ENCODE measurements around the gene CYYR1.

The CYYR1 gene

GRCh38 chr21:26457817-26458216 lies 115.3 kb downstream of the CYYR1 start:
- Histone ChIP-seq H3K4me2 (no peak overlapping the region), H3K9ac (no peak overlapping the region)
- no peak for TF ChIP-seq Cebpa-rat (IDR thresholded peaks at IDR 0.05)

GRCh38 chr21:26453267-26453666 lies 119.8 kb downstream of the CYYR1 start:
- no peaks in the 10 kb centered on the region for H3K9me3 ChIP-seq (replicated peaks in 1 of 11)
- no peaks in the 10 kb centered on the region for H4K20me1 ChIP-seq
- no peaks in the 10 kb centered on the region for H3K36me3 ChIP-seq
- H3K4me1 ChIP-seq: no peaks in the 10 kb centered on the region
- no peak overlapping the region for H3K27ac ChIP-seq
- H3K9ac ChIP-seq: no peak overlapping the region
- no peaks in the 10 kb centered on the region for H3K27me3 ChIP-seq
- TF ChIP-seq Cebpa-rat (IDR thresholded peaks at IDR 0.05): no peak
- no peak overlapping the region for H3K4me2 ChIP-seq
- no peak overlapping the region for H3K4me3 ChIP-seq

More at GRCh38 chr21:26457817-26458216, 115.3 kb downstream of the CYYR1 start:
- no peak overlapping the region for H3K27ac ChIP-seq
- H3K36me3 ChIP-seq: no peaks in the 10 kb centered on the region
- no peak overlapping the region for H3K4me3 ChIP-seq
- H3K27me3 ChIP-seq: no peaks in the 10 kb centered on the region
- H4K20me1 ChIP-seq: no peaks in the 10 kb centered on the region
- H3K4me1 ChIP-seq: peaks cover 0 to 7% (median 0%) of the 10 kb centered on the region in 10 experiments; a peak in 1 of 20 replicates
- H3K9me3 ChIP-seq (replicated peaks in 1 of 11): no peaks in the 10 kb centered on the region

GRCh38 chr21:26451081-26451740 lies 121.9 kb downstream of the CYYR1 start:
- H3K27ac ChIP-seq: no peak overlapping the region
- no peaks in the 10 kb centered on the region for H3K4me1 ChIP-seq
- no peak overlapping the region for H3K4me3 ChIP-seq
- H4K20me1 ChIP-seq: no peaks in the 10 kb centered on the region
- H3K9me3 ChIP-seq (replicated peaks in 1 of 11): no peaks in the 10 kb centered on the region
- H3K4me2 ChIP-seq: no peak overlapping the region
- H3K27me3 ChIP-seq: no peaks in the 10 kb centered on the region
- H3K9ac ChIP-seq: no peak overlapping the region
- TF ChIP-seq Cebpa-rat (IDR thresholded peaks at IDR 0.05): no peak
- H3K36me3 ChIP-seq: no peaks in the 10 kb centered on the region

GRCh38 chr21:26449161-26449560 lies 123.9 kb downstream of the CYYR1 start:
- H3K4me1 ChIP-seq: no peaks in the 10 kb centered on the region
- no peaks in the 10 kb centered on the region for H3K27me3 ChIP-seq
- H3K9ac ChIP-seq: no peak overlapping the region
- no peaks in the 10 kb centered on the region for H3K36me3 ChIP-seq
- TF ChIP-seq Cebpa-rat (IDR thresholded peaks at IDR 0.05): no peak
- H3K4me2 ChIP-seq: no peak overlapping the region
- H3K4me3 ChIP-seq: no peak overlapping the region
- H3K27ac ChIP-seq: no peak overlapping the region
- no peaks in the 10 kb centered on the region for H4K20me1 ChIP-seq
- no peaks in the 10 kb centered on the region for H3K9me3 ChIP-seq (replicated peaks in 1 of 11)

GRCh38 chr21:26448751-26449150 lies 124.3 kb downstream of the CYYR1 start:
- no peak overlapping the region for H3K4me3 ChIP-seq
- no peaks in the 10 kb centered on the region for H4K20me1 ChIP-seq
- no peak overlapping the region for H3K27ac ChIP-seq
- no peak overlapping the region for H3K4me2 ChIP-seq
- H3K4me1 ChIP-seq: no peaks in the 10 kb centered on the region
- no peaks in the 10 kb centered on the region for H3K9me3 ChIP-seq (replicated peaks in 1 of 11)
- no peak overlapping the region for H3K9ac ChIP-seq
- no peaks in the 10 kb centered on the region for H3K36me3 ChIP-seq
- no peaks in the 10 kb centered on the region for H3K27me3 ChIP-seq
- no peak for TF ChIP-seq Cebpa-rat (IDR thresholded peaks at IDR 0.05)

DNA sequence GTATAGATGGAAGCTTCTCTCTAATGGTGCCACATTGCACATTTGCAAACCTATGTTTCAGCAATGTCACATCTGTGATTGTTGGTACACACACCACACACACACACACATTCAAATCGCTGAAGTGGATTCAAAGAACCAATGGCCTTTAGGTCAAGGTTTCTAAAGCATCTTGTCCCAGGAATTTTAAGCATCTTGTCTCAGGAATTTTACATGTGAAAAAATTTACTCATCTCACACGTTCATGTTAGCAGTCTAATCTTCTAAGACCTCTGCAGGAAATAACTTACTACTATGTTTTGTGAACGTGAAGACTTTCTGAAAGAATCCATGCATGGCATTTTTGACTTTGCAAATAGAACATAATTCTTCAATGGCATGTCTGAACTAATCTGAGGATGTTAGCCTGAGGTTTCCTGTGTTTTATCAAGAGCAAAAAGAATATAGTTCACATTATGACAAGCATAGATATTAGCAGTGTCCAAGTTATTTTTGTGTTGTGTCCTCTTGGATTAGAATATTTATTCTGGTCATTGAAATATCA lies 125.1 kb downstream of the CYYR1 start:
- H3K36me3 ChIP-seq: no peaks in the 10 kb centered on the region
- H3K4me1 ChIP-seq: no peaks in the 10 kb centered on the region
- H3K27me3 ChIP-seq: no peaks in the 10 kb centered on the region
- no peaks in the 10 kb centered on the region for H4K20me1 ChIP-seq
- H3K27ac ChIP-seq: no peak overlapping the region
- no peak overlapping the region for H3K4me2 ChIP-seq
- H3K9ac ChIP-seq: no peak overlapping the region
- H3K4me3 ChIP-seq: no peak overlapping the region
- H3K9me3 ChIP-seq (replicated peaks in 1 of 11): no peaks in the 10 kb centered on the region
- no peak for TF ChIP-seq Cebpa-rat (IDR thresholded peaks at IDR 0.05)

- TF ChIP-seq Cebpa-rat (IDR thresholded peaks at IDR 0.05): no peak
- Histone ChIP-seq H3K4me3 (no peak overlapping the region), H3K9ac (no peak overlapping the region), H3K4me2 (no peak overlapping the region), H3K4me1 (no peaks in the 10 kb centered on the region), H3K36me3 (no peaks in the 10 kb centered on the region), H3K27ac (no peak overlapping the region), H3K9me3 (replicated peaks in 1 of 11) (peaks cover 0 to 11% (median 8%) of the 10 kb centered on the region in 11 experiments; a peak in 13 of 22 replicates), H3K27me3 (no peaks in the 10 kb centered on the region), H4K20me1 (no peaks in the 10 kb centered on the region)
Observed at GRCh38 chr21:26445440-26445839, 127.6 kb downstream of the CYYR1 start.

- H3K4me1 ChIP-seq: no peaks in the 10 kb centered on the region
- no peak overlapping the region for H3K9ac ChIP-seq
- H3K27ac ChIP-seq: no peak overlapping the region
- no peak overlapping the region for H3K4me3 ChIP-seq
- H3K4me2 ChIP-seq: no peak overlapping the region
- H3K9me3 ChIP-seq (replicated peaks in 1 of 11): peaks cover 0 to 14% (median 10%) of the 10 kb centered on the region in 11 experiments; a peak in 13 of 22 replicates
- no peaks in the 10 kb centered on the region for H3K36me3 ChIP-seq
- no peaks in the 10 kb centered on the region for H4K20me1 ChIP-seq
- H3K27me3 ChIP-seq: no peaks in the 10 kb centered on the region
- TF ChIP-seq Cebpa-rat (IDR thresholded peaks at IDR 0.05): no peak
Observed at GRCh38 chr21:26444646-26445045, 128.4 kb downstream of the CYYR1 start.

GRCh38 chr21:26443867-26444266 lies 129.2 kb downstream of the CYYR1 start:
- no peak overlapping the region for H3K9ac ChIP-seq
- no peaks in the 10 kb centered on the region for H3K27me3 ChIP-seq
- no peaks in the 10 kb centered on the region for H4K20me1 ChIP-seq
- H3K4me3 ChIP-seq: no peak overlapping the region
- H3K4me2 ChIP-seq: no peak overlapping the region
- peaks cover 0 to 14% (median 10%) of the 10 kb centered on the region in 11 experiments; a peak in 13 of 22 replicates for H3K9me3 ChIP-seq (replicated peaks in 1 of 11)
- no peak overlapping the region for H3K27ac ChIP-seq
- no peaks in the 10 kb centered on the region for H3K4me1 ChIP-seq
- no peak for TF ChIP-seq Cebpa-rat (IDR thresholded peaks at IDR 0.05)
- H3K36me3 ChIP-seq: no peaks in the 10 kb centered on the region

GRCh38 chr21:26443291-26443690 lies 129.8 kb downstream of the CYYR1 start:
- Histone ChIP-seq H3K27ac (no peak overlapping the region), H3K4me1 (no peaks in the 10 kb centered on the region), H3K36me3 (no peaks in the 10 kb centered on the region), H4K20me1 (no peaks in the 10 kb centered on the region), H3K4me3 (no peak overlapping the region), H3K27me3 (no peaks in the 10 kb centered on the region), H3K9me3 (replicated peaks in 1 of 11) (peaks cover 0 to 14% (median 10%) of the 10 kb centered on the region in 11 experiments; a peak in 13 of 22 replicates), H3K4me2 (no peak overlapping the region), H3K9ac (no peak overlapping the region)
- no peak for TF ChIP-seq Cebpa-rat (IDR thresholded peaks at IDR 0.05)
